Measurements from ENCODE around the gene RGS19.

Gene RGS19

DNA sequence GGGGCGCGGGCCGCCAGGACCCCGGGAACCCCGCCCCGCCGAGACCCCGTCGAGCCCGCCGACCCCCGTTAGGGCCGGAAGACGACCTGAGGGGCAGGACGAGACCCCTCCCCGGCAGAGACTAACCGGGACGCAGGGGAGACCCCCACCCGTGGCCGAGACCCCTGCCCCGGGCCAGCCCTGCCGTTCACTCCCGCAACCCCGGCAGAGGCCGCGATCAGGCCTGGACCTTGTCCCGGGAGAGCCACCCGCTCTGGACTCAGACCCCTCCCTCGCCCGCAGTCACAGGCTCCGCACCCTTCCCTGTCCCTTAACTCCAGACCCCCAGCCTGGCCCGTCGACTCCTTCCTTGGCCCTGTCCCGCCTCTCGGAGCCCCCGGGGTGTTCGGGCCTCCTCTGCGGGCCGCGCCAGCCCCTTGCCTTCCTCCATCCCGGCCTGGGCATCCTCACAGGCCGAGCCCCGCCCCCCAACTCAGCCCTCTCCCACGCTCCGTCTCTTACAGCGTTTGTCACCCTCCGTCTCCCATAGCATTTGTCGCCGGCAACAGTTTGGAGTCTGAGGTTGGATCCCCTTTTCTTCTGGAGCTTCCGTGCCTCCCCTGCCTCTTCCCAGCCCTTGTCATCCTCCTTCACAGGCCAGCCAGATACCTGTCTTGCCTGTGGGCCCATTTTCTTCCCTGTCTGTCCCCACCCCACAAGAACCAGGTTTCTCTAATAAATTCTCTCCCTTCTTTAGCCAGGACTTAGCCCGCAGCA lies 15.8 kb downstream of the RGS19 start:
- DNase-seq (ENCODE audit: low spot score), result peak; percentile 73

DNA sequence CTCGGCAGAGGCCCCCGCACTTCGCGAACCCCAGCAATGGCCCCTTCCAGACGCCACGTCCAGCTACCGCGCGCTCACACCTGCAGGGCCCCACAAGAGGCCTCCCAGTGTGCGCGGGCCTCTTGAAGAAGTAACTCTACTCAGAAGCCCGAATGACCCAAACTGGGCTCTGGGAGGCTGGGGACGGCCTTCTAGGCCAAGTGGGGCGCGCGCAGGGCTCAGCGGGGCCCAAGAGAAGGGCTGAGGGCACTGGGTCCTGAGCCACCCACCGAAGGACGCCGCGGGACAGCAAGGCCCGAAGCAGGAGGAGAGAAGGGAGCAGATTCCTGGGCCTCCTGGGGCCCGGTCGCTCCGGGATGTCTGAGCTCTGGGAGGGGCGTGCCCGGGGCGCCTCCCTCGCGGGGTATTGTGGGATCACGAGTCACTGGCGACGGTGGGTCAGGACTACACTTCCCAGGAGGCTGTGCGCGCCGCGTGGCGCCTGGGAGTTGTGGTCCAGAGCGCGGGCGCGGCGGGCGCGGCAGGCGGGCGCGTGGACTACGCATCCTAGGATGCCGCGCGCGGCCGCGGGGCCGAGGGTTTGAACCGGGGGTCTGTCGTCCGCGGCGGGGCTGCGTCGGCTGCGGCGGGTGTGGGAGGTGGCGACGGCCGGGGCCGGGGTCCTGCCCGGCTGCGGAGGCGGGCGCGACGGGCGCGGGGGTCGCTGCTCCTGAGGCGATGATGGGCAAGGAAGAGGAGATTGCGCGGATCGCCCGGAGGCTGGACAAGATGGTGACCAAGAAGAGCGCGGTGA lies 16.5 kb downstream of the RGS19 start, which contains the start of gene TCEA2:
TSS of gene TCEA2 (plus strand) at position 603 of the 793 bp plus-strand sequence. CDS start at position 718, 115 bp downstream.
- DNase-seq (ENCODE audit: low spot score), result peak; percentile 100

DNA sequence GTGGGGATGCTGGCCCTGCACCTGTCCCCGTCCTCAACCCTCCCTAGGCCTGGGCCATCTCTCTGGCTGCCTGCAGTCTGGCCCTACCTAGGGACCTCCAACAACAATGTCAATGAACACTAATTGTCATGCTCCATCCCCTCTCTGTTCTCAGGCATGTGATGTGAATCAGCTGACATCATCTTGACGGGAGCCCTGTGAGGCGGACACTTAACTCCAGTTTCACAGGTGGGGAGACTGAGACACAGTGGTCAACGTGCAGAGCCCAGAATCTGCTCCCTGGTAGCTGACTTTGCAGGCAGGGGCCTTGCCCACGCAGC lies 17.1 kb downstream of the RGS19 start:
- DNase-seq (ENCODE audit: low spot score), result no peak

DNA sequence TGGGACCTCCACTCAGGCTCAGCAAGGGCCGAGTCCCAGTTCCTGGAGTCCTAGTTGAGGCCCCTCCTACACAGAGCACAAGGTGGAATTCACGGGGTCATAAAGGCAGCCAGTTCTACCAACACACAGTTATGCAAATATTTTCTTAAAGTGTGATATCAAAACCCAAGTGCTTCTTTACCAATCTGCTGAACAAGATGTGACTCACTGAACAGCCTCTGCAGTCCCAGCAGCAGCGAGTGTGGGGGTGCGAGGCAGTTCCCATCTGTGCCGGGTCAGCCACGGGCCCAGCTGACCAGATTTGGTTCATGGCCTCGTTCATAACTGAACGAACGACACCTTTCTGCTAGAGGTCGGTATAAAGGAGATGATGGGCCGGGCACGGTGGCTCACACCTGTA lies 20.8 kb downstream of the RGS19 start:
- no peak for DNase-seq (ENCODE audit: low spot score)

DNA sequence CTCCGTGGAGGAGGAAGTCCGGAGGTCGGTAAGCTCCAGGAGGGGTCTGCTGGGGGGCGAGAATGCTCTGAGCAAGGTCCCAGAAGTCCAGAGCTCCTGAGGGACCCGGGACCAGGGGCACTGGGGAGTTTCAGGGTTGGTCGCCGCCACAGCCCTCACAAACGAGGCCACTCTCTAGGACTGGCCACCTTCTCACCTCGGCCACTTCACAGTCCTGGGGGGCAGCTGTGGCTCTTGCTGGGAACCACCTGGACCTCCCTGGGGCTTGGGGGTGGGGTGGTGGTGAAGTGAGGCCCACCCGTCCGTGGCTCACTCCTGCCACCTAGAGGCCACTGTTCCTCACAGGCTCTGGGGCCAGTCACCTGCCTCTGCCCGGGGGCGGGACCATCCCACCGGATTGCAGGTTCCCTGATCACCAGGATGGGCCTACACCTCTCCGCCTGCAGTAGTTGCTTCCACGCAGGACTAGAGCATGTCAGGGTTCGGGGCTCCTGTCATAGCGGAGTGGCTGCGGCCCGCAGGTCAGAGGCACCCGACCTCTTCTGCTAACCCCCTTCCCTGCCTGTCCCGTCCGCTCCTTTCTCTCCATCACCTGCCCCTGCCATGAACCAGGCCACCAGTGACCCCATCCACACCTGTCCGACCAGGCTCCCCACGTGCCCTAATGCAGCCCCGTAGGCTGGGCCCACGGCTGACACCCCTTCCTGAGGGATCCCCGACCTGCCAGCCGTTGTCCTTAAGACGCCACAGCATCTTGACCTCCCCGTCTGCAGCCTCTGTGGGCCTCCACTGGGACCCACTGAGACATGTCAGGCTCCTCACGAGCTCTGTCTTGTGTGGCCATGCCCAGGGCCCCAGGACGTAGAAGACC lies 21.5 kb downstream of the RGS19 start:
- peak; percentile 99 for DNase-seq (ENCODE audit: low spot score)

DNA sequence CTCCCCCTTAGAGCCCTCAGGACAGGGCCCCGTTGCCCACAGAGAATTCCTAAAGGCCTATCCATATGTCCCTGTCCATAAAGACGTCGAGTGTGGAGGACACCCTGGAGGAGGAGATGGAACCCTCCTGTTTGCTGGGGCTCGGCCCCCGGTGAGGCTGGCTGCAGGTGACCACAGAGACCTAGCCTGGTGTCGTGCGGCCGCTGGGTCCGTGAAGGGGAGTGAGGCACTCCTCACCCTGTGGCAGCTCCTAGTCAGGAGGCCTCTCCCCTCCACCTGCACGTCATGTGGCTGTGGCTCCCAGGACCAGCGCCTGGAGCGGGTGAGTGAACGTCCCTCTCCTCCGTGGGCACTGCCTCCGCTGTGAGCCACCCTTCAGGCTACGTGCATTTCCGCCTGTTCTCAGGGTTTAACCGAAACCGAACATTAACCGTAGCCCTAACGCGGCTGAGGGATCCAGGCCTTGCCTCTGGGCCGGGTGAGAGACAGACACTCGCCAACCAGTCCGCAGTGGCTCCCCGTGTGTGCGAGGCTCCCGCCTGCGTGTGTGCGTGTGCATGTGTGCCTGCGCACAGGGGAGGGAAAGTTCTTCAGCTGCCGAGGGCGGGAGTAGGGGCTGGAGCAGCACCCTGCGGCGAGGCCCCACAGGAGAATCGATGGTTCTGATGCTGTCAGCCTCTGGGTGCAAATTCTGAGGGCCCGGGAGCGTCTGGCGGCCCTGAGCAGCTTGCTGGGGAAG lies 22.3 kb downstream of the RGS19 start:
- no peak for DNase-seq (ENCODE audit: low spot score)

DNA sequence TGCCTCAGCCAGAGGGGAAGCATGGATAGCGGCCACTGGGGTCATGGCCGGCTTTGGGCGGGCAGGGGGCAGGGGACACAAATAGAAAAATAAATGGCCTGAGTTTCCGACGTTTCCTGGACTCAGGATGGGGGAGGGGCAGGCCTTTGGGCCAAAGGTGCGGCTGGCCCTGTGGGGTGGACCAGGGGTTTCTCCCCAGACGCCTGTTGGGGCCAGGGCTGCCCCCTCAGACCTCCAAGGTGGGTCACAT lies 22.8 kb downstream of the RGS19 start:
- DNase-seq (ENCODE audit: low spot score), result no peak

DNA sequence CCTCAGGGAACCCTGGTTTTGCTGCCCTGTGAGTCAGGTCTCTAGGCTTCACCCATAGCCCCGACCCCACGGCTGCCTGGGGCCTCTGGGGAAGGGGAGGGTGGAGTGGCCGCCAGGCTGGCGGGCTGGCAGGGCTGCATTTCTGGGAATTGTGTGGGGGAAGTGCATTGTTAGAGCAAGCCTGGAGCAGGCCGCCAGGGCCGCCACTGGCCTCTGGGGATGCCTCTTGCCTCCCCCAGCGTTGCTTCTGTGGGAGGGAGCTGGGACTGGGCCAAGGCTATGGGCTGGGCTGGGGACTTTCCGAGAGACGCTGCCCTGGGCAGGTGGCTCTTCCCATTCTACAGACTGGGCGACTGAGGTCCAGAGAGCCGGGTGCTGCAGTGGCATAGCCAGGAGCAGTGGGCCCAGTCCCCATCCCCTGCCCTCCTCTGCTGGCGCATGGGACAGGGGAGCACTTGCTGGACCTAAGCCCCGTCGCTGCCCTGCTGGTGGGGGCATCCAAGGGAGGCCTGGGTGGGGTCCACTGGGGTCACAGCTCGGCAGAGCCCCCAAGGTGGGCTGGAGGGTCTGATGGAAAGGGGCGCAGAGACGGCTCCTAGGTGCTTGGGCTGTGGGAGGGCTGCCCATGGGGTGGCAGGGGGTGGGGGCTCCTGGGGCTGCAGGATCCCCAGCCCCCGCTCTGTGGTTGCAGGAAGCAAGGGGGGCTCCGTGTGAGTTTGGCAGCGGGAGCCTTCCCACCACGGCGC lies 23.3 kb downstream of the RGS19 start:
- no peak for DNase-seq (ENCODE audit: low spot score)

DNA sequence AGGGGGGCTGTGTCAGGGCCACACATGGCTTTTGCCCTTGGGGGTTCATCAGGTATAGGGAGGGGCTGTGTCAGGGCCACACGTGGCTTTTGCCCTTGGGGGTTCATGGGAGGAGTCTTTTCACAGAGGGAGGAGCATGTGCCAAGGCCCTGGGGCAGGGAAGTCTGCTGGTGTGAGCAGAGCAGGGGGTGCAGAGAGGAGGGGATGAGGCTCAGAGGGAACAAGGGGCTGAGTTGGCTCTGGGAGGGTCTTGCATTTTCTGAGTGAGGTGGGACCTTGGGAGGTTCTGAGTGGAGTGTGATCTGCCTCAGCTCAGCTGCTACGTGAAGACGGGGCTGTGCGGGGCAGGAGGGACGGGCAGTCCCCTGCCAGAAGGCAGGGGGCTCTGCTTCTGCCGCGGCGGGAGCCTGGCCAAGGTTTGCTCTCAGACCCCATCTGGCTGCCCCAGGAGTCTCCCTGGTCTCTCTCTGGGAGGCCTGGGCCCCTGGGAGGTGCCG lies 23.9 kb downstream of the RGS19 start:
- no peak for DNase-seq (ENCODE audit: low spot score)

DNA sequence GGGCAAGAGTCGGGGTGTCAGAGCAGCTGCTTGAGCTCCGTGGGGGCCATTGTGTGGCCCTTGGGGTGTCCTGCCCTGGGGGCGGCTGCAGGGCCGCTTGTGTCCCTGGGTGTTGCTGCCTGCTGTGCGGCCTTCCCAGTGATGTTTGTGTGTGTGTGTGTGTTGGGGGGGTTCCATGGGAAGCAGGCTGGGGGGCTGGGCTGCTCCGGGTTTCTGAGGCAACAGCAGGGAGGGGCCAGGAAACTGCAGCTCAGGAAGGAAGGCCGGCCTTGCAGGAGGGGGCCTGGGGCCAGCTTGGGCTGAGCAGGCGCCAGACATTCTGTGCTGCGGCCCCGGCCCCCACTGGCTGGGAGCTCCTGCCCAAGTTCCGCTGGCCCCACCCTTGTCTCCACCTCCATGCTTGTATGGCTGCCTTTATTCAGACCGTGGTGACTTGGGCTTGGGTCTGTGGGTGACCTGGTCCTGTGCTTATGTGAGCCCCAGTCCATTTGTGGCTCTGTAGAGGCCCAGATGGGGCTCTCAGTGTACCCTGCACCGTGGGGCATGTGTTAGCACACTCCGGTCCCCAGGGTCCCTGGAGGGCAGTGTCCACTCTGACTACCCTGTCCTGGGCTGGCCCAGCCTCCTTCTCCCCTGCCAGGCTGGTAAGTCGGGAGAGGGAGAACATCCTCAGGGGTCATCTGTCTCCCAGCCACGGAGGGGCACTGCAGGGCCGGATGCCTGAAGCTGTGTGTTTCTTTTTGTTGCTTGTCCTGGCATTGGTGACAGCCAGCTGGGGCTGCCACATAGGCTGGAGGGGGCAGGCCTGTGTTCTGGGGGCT lies 25.3 kb downstream of the RGS19 start:
- DNase-seq (ENCODE audit: low spot score), result peak; percentile 66

DNA sequence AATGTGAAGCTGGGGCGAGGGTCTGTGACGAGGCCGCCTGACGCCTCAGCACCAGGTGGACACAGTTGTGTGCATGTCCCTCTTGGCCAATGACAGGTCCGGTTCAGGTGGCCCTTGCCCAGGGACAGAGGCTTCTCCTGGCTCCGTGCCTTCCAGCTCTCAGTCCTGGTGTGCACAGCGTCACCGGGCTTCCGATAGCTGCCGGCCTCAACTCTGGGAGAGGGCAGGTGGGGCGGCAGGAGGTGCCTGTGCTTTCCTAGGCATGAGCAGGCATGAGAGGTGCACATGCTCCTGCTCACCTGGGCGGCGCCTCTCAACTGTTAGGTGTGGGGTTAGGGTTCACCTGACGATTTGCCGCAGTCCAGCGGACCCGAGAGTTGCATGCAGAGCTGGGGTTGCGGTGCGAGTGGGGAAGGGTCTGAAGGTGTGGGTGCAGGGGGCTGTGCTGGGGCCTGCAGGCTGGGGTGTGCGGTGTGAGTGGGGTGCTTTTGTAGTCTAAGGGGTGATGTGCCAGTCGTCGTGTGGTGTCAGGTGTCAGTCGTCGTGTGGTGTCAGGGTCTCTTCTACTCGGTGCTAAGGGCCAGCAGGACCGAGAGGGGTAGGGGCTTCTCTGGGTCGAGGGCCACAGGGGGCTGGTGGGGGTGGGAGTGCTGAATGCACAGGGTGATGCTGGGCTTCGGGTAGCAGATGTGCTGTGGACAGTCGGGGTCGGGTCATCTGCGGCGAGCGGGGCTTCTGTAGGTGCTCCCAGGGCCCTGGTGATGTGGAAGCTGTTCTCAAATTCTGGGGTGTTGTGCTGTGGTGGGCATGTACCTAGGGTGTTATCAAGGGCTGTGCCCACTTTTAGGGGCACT lies 26.1 kb downstream of the RGS19 start:
- no peak for DNase-seq (ENCODE audit: low spot score)

DNA sequence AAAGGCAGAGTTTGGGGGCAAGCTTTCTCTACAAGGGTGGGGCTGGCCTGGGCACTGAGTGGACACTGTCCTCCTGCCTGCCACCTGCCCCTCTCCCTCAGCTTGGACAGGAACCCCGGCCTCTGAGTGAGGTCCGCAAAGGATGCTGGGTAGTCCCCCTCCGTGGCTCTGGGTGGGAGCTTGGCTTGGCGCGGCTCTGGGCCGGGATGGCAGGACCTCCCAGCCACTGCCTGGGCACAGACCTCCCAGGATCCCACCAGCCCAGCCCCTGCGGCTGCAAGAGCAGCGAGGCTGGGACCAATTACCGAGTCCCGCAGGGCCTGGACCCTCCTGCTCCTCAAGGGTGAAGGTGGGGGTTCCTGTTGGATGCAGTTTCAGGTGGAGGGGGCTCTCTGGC lies 27.0 kb downstream of the RGS19 start:
- no peak for DNase-seq (ENCODE audit: low spot score)

DNA sequence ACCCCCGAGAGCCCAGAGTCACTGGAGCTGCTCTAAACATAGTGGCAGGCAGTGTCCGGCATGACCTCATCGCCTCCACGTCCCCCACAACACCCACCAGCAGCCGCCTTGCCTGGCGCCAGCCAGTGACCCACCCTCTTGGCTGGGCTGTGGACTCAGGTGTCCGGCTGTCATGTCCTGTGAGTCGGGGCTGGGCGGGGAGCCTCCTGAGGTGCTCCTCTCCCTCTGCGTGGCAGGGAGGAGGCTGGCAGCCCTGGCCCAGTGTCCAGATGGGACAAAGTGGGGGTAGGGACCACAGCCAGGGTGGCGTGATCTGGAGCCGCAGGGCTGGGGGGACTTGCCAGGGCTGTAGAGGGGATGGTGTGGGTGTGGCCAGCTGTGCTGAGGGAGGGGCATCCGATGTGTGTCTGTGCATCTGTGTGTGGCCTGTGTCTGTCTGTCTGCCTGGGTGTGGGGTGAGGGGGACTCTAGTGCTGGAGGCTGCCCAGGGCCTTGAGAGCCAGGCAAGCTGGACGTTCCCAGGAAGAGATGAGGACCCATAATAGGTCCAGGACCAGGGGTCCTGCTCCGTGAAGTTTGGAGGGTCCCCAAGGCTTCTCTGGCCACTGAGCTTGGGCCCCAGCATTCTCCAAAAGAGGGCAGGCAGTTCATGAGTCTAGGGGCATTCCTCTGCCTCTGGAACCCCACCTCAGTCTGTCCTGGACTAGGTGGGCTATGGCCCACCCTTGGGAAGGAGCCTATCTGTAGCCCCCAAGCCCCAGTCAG lies 27.6 kb downstream of the RGS19 start:
- no peak for DNase-seq (ENCODE audit: low spot score)

DNA sequence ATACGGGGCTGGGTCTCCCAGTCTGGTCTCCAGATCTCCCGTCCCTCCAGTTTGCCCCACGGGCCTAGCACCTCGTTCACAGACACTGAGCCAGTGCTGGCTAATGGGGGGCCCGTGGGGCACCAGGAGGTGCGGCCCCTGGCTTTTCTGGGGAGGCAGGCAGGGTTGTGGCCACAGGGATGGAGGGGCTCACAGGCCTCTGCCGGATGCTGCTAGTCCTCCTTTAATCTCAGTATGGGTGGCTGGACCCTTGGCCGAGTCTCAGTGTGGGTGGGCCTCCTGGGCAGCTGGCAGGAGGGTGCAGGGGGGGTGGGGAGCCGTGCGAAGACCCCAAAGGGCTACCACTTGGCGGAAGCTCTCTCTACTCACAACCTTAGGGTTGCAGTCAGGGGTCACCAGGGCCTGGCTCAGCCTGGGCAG lies 28.3 kb downstream of the RGS19 start:
- DNase-seq (ENCODE audit: low spot score), result no peak

DNA sequence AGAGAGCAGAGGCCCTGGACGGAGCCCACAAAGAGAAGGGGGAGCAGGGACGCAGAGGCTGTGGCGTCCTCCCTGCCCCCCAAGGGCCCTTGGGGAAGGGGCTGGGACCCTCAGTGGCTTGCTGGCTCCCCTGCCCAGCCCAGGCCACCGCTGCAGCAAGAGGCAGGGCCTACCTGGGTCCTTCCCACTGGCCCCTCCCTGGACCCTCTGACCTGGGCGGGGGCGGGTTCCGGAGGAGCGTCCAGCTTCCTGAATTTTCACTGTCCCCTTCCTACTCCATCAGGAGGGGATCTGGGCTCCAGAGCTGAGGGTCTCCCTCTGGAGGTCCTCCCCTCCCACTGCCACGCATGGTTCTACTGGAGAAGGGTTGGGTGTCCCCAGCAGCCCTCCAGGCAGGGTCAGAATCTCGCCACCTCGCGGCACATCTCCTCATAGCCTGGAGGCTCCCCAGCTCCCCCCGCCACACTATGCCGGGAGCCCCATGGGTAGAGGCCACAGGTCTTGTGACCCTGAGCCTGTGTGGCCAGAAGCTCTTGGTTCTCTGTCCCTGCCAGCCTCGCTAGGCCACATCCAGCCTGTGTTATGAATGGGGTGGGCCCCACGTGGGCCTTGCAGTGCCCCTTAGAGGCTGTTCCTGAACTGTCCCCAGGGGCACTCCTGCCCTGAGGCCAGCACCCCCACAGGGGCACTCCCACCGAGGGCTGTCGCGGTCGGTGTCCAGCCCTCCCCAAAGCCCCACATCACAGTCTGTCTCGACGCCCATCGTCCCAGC lies 28.9 kb downstream of the RGS19 start:
- DNase-seq (ENCODE audit: low spot score), result no peak

DNA sequence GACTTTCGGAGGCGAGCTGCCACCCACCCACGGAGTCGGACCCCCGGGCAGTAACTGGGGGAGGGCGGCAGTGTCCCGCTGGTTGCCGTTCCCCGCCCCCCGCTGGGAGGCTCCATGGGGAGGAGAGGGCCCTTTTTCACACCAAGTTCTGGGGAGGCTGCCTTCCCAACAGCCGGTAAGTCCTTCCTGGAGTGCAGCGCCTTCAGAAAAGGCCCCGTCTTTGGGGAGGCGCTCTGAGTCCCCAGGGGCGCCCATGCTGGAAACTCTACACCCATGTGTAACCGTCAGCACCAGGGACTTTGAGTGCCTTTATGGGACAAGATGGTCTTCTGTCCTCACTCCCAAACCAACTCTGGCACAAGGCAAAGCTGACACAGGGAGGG lies 29.4 kb downstream of the RGS19 start:
- no peak for DNase-seq (ENCODE audit: low spot score)

DNA sequence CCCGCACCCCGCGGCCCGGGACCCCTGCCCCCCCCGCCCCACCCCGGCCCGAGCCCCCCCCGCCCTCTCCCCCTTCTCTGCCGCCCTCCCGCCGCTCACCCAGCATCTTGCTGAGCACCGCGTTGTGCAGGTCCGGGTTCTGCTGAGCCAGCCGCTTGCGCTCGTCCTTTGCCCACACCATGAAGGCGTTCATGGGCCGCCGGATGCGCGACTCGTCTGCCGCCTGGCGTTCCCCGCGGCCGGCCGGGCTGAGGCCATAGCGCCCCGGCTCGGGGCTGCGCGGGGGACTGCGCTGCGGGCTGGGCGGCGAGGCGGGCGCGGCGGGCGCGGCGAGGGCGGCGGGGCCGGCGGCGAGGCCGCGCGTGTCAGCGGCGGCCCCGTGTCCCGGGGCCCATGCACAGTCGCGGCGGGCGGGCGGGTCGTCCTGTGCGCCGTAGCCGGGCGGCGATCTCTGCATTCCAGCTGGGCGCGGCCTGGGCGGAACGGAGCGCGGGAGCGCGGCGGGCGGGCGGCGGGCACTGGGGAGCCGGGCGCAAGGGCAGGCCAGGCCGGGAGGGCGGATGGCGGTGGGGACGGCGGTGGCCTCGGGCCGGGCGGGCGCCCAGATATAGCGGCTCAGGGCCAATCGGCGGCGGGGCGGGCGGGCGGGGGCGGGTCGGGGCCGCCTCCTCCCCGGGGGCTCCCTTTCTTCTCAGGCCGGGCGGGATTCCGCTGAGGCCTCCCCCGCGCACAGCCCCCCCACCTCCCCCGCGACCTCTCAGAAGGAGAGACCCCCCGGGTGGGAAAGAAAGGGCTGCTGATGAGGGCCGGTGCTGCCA lies 30.0 kb downstream of the RGS19 start, which contains the start of gene SOX18:
TSS of gene SOX18 (minus strand) at position 580 of the 818 bp plus-strand sequence. CDS start at position 457, 123 bp downstream.
- peak; percentile 65 for DNase-seq (ENCODE audit: low spot score)

All from HuH-7.5 (cell line).